Stimulated activated memory B cell treated with anti-CD40 and anti-IgM and Interleukin-4, amounts not matched to agents 10 μg/mL and 1 μg/mL and 100 μg/mL, for 72 hours (primary cell): Measurements from ENCODE around the gene LMOD3.

Experiments used
- ATAC-seq: fragments of 150-1000 bp; cut with Tn5 transposase; 2 replicates; pipeline ENCODE4 v1.10.0; 2021
- H3K27ac Mint-ChIP-seq: one replicate; pipeline ENCODE4 v1.8.0; 2022; ENCODE audit warnings: mild to moderate bottlenecking, mixed read lengths
- H3K27me3 Mint-ChIP-seq: one replicate; pipeline ENCODE4 v1.8.0; 2022; ENCODE audit warnings: mixed read lengths
- H3K36me3 Mint-ChIP-seq: one replicate; pipeline ENCODE4 v1.8.0; 2022; ENCODE audit warnings: mixed read lengths
- H3K4me1 Mint-ChIP-seq: one replicate; pipeline ENCODE4 v1.8.0; 2022; ENCODE audit warnings: mixed read lengths
- H3K4me3 Mint-ChIP-seq: one replicate; pipeline ENCODE4 v1.8.0; 2022; ENCODE audit warnings: mild to moderate bottlenecking, moderate library complexity, mixed read lengths
- H3K9me3 Mint-ChIP-seq: one replicate; pipeline ENCODE4 v1.8.0; 2022; ENCODE audit warnings: mixed read lengths

The LMOD3 gene

DNA sequence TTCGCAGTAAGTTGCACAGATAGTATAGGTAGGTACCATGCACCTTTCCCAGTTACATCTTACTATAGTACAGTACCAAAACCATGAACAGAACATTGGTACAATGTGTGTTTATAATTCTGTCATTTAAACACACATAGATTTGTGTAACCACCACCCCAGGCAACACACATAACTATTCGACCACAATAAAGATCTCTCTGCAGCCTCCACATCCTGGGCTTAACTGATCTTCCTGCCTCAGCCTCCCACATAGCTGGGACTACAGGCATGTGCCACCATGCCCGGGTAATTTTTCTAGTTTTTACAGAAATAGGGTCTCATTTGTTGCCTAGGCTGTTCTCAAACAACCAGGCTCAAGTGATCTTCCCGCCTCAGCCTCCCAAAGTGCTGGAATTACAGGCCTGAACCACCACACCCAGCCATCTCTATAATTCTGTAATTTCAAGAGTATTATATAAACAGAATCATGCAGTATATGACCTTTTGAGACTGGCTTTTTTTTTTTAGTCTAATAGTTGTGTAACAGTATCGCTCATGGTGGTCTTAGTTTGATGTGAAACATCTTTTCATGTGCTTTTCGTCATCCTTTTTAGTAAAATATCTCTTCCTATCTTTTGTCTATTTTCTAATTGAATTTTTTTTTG lies 57.0 kb downstream of the LMOD3 start:
- ATAC-seq, result no peak
- H3K4me1 Mint-ChIP-seq, result peaks cover 8% of the 10 kb centered on the region
- peaks cover 39% of the 10 kb centered on the region for H3K36me3 Mint-ChIP-seq
- H3K9me3 Mint-ChIP-seq, result no peaks in the 10 kb centered on the region
- peak overlapping the region; percentile 37 for H3K27ac Mint-ChIP-seq
- H3K4me3 Mint-ChIP-seq, result no peak overlapping the region
- H3K27me3 Mint-ChIP-seq, result no peaks in the 10 kb centered on the region

DNA sequence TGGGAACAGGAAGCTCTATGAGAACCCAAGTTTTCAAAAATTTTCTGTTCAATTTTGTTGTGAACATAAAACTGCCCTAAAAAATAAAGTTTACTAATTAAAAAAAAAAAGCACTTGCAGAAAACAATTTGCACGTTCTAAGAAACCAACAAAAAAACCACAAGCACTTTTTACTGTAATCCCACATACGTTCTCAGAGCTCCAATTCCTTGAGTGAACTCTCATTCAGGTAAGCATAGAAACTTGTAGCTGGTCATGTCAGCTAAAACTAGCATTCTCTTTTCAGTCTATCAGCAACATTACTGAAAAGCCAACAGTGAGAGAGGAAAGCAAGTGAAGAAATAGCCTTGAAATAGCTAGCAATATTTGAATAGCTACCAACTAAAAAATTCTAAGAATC lies 58.8 kb downstream of the LMOD3 start:
- Mint-ChIP-seq H3K4me1 (peaks cover 17% of the 10 kb centered on the region), H3K27me3 (no peaks in the 10 kb centered on the region), H3K4me3 (no peak overlapping the region), H3K9me3 (no peaks in the 10 kb centered on the region), H3K27ac (no peak overlapping the region), H3K36me3 (peaks cover 58% of the 10 kb centered on the region)
- ATAC-seq, result no peak

- Mint-ChIP-seq H3K4me3 (no peak overlapping the region), H3K36me3 (peaks cover 60% of the 10 kb centered on the region), H3K9me3 (no peaks in the 10 kb centered on the region), H3K4me1 (peaks cover 19% of the 10 kb centered on the region), H3K27me3 (no peaks in the 10 kb centered on the region), H3K27ac (peak overlapping the region; percentile 74)
- ATAC-seq, result no peak
Measured at GRCh38 chr3:69059688-69060087, 62.7 kb downstream of the LMOD3 start.

DNA sequence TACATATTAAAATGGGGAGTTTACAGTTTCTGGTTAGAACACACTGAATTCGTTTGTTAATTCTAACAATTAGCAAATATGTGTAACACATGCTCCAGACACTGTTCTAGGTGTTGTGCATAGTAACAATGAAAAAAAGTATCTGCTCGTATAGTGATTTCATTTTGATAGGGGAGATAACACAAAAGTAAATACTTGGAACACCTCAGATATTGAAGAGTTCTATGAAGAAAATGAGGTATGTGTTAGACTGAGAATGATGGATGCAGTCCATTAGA lies 63.5 kb downstream of the LMOD3 start:
- Mint-ChIP-seq H3K9me3 (no peaks in the 10 kb centered on the region), H3K4me3 (no peak overlapping the region)
- ATAC-seq, result no peak

DNA sequence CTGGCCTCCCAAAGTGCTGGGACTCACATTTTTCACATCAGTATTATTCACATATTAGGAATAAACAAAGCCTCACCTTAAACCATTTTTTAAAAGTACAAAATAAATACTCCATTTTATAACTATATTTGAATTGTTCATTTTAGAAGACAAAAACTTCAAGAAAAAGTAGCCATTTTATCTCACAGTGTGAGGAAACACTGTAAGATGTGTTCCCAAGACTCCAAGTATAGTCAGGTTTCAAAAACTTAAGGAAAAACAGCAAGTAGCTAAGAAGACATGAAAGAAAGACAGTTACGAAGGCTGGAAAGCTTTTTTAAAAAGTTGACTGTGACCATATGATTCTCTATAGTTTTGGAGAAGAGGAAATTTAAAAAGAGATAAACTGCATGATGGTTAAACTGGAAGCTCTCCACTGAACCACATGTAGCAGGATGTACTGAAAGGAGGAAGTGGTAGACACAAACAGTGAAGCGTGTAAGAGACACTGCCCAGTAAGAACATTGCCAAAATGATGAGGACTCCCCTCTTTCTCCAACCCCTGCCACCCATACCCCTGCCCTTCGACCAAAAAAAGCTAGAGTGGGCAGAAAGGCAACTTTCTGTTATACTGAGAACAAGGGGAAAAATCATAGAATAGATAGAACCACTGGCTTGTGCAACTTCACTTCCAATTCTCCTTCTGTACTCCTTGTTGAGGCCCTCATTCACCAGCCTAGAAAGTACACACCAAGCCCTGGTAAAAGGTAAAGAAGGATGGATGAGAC lies 64.0 kb downstream of the LMOD3 start:
- Mint-ChIP-seq H3K27ac (peak overlapping the region; percentile 74), H3K9me3 (no peaks in the 10 kb centered on the region), H3K4me3 (peak overlapping the region; percentile 26), H3K36me3 (peaks cover 49% of the 10 kb centered on the region), H3K27me3 (no peaks in the 10 kb centered on the region), H3K4me1 (peaks cover 19% of the 10 kb centered on the region)
- ATAC-seq, result peak; percentile 98

More for the DNA sequence above, 63.5 kb downstream of the LMOD3 start:
- peaks cover 54% of the 10 kb centered on the region for H3K36me3 Mint-ChIP-seq
- H3K4me1 Mint-ChIP-seq, result peaks cover 19% of the 10 kb centered on the region
- no peaks in the 10 kb centered on the region for H3K27me3 Mint-ChIP-seq
- H3K27ac Mint-ChIP-seq, result peak overlapping the region; percentile 74
